Measurements from ENCODE around the gene SNX18.

The SNX18 gene

GRCh38 chr5:54470677-54471076 is 46.9 kb upstream of the SNX18 start (continued):
- no peak for TF ChIP-seq ZNF148 (tag by site-specific recombination; IDR thresholded peaks at IDR 0.05; ENCODE audit: borderline replicate concordance)

GRCh38 chr5:54471398-54471797 is 46.2 kb upstream of the SNX18 start:
- Histone ChIP-seq H3K9me3 (ENCODE audit: control insufficient read depth, insufficient read depth, low read depth, low read length) (no peaks in the 10 kb centered on the region), H3K4me3 (ENCODE audit: low read depth, low read length) (no peak overlapping the region), H3K36me3 (ENCODE audit: control insufficient read depth in 2 of 2, insufficient read depth in 1 of 2, low read length in 2 of 2) (no peaks in the 10 kb centered on the region), H3K27ac (ENCODE audit: extremely low read depth, low read depth, low read length) (no peak overlapping the region), H3K4me1 (ENCODE audit: control insufficient read depth, insufficient read depth, low read length) (no peaks in the 10 kb centered on the region)
- CTCF ChIA-PET: interaction anchor here (0.7 to 3.1 kb wide), 4 partner anchors 18 to 424 kb away, joined by 4 to 20 read pairs (median 6); no protein-coding TSS in a partner anchor
- POLR2A ChIA-PET: no interaction called here
- no peak for TF ChIP-seq ZNF157 (tag by site-specific recombination; IDR thresholded peaks at IDR 0.05)
- no peak for TF ChIP-seq ZNF18 (tag by site-specific recombination; IDR thresholded peaks at IDR 0.05)
- no peak for TF ChIP-seq ZNF580 (tag by site-specific recombination; IDR thresholded peaks at IDR 0.05)

- no peak for TF ChIP-seq PRDM2 (tag by site-specific recombination; IDR thresholded peaks at IDR 0.05; ENCODE audit: borderline replicate concordance)
- no peak for TF ChIP-seq ZNF701 (tag by site-specific recombination; IDR thresholded peaks at IDR 0.05)
- no peak for TF ChIP-seq TCF7L2 (IDR thresholded peaks at IDR 0.05; ENCODE audit: borderline replicate concordance, low read depth, low read length)
- TF ChIP-seq ZNF558 (tag by site-specific recombination; IDR thresholded peaks at IDR 0.05): no peak
- no peak for TF ChIP-seq MZF1 (tag by site-specific recombination; IDR thresholded peaks at IDR 0.05; ENCODE audit: borderline replicate concordance)
- TF ChIP-seq WT1 (tag by site-specific recombination; IDR thresholded peaks at IDR 0.05): no peak
- no peak for TF ChIP-seq ZBTB7A (tag by site-specific recombination; IDR thresholded peaks at IDR 0.05; ENCODE audit: low read depth)
- no peak for TF ChIP-seq GLI2 (tag by site-specific recombination; IDR thresholded peaks at IDR 0.05; ENCODE audit: borderline replicate concordance, low read depth)
- no peak for TF ChIP-seq ZNF548 (tag by site-specific recombination; IDR thresholded peaks at IDR 0.05)
- no peak for TF ChIP-seq ZNF571 (tag by site-specific recombination; IDR thresholded peaks at IDR 0.05)
- no peak for TF ChIP-seq KLF16 (tag by site-specific recombination; IDR thresholded peaks at IDR 0.05)
- TF ChIP-seq ZNF146 (tag by site-specific recombination; IDR thresholded peaks at IDR 0.05): no peak
- no peak for TF ChIP-seq ZBTB6 (tag by site-specific recombination; IDR thresholded peaks at IDR 0.05)
- no peak for TF ChIP-seq ZNF660 (tag by site-specific recombination; IDR thresholded peaks at IDR 0.05)
- TF ChIP-seq ZNF792 (tag by site-specific recombination; IDR thresholded peaks at IDR 0.05): no peak
- no peak for TF ChIP-seq ZNF530 (tag by site-specific recombination; IDR thresholded peaks at IDR 0.05; ENCODE audit: low read depth)
- no peak for TF ChIP-seq ZNF274 (IDR thresholded peaks at IDR 0.05; ENCODE audit: low read length)
- TF ChIP-seq ZNF274 (tag by site-specific recombination; IDR thresholded peaks at IDR 0.05; ENCODE audit: borderline replicate concordance): no peak
- no peak for TF ChIP-seq SP2 (tag by site-specific recombination; IDR thresholded peaks at IDR 0.05)
- TF ChIP-seq ZNF76 (tag by site-specific recombination; IDR thresholded peaks at IDR 0.05; ENCODE audit: borderline replicate concordance, low read depth): no peak
- Histone ChIP-seq H3K36me3 (ENCODE audit: control insufficient read depth in 2 of 2, insufficient read depth in 1 of 2, low read length in 2 of 2) (no peaks in the 10 kb centered on the region), H3K4me1 (ENCODE audit: control insufficient read depth, insufficient read depth, low read length) (no peaks in the 10 kb centered on the region), H3K4me3 (ENCODE audit: low read depth, low read length) (no peak overlapping the region), H3K27ac (ENCODE audit: extremely low read depth, low read depth, low read length) (no peak overlapping the region), H3K9me3 (ENCODE audit: control insufficient read depth, insufficient read depth, low read depth, low read length) (no peaks in the 10 kb centered on the region)
- ChIA-PET CTCF (no interaction called here), POLR2A (no interaction called here)
These were observed 40.9 kb upstream of the SNX18 start for GRCh38 chr5:54476682-54477081.
